Effector CD8-positive, alpha-beta T cell (primary cell): ENCODE results near the gene SMIM3.

Experiments used
- DNase-seq: peaks from one replicate; lab custom pipeline; 2025; lab: John Stamatoyannopoulos, UW

Gene SMIM3

GRCh38 chr5:150765011-150765798 is 13.4 kb upstream of the SMIM3 start:
- no peak for DNase-seq

GRCh38 chr5:150765799-150766169 is 12.8 kb upstream of the SMIM3 start:
- DNase-seq = no peak

- DNase-seq = no peak
These were observed 12.3 kb upstream of the SMIM3 start for GRCh38 chr5:150766251-150766650.

GRCh38 chr5:150771034-150771795 is 7.3 kb upstream of the SMIM3 start:
- no peak for DNase-seq

- DNase-seq = no peak
These were observed 4.4 kb upstream of the SMIM3 start for GRCh38 chr5:150774145-150774544.

GRCh38 chr5:150777685-150778084 is 872 bp upstream of the SMIM3 start:
- no peak for DNase-seq

- DNase-seq = no peak
These were observed 455 bp upstream of the SMIM3 start for GRCh38 chr5:150778088-150778516.

GRCh38 chr5:150779397-150780186 is 1.0 kb downstream of the SMIM3 start:
- no peak for DNase-seq

GRCh38 chr5:150780187-150780692 is 1.7 kb downstream of the SMIM3 start:
- DNase-seq = no peak

- no peak for DNase-seq
These were observed 2.3 kb downstream of the SMIM3 start for GRCh38 chr5:150780816-150781221.

- no peak for DNase-seq
These were observed 3.4 kb downstream of the SMIM3 start for GRCh38 chr5:150781706-150782614.

- DNase-seq = no peak
These were observed 4.3 kb downstream of the SMIM3 start for GRCh38 chr5:150782850-150783249.

GRCh38 chr5:150783422-150783928 is 4.9 kb downstream of the SMIM3 start:
- peak; percentile 27 for DNase-seq

- DNase-seq = no peak
These were observed 7.4 kb downstream of the SMIM3 start for GRCh38 chr5:150785950-150786349.

- no peak for DNase-seq
These were observed 8.3 kb downstream of the SMIM3 start for GRCh38 chr5:150786876-150787275.

- DNase-seq = no peak
These were observed 9.1 kb downstream of the SMIM3 start for GRCh38 chr5:150787656-150788055.

GRCh38 chr5:150788977-150789376 is 10.4 kb downstream of the SMIM3 start:
- DNase-seq = no peak

GRCh38 chr5:150789450-150789849 is 10.9 kb downstream of the SMIM3 start:
- DNase-seq = no peak

GRCh38 chr5:150789943-150790611 is 11.5 kb downstream of the SMIM3 start:
- DNase-seq = peak; percentile 17

- no peak for DNase-seq
These were observed 13.0 kb downstream of the SMIM3 start for GRCh38 chr5:150791536-150791935.
